Measurements from ENCODE around the gene MAMSTR.

GRCh38 chr19:48668761-48669160, 50.8 kb downstream of the MAMSTR start:
- TF ChIP-seq CTCF (conservative IDR thresholded peaks at IDR 0.05; ENCODE audit: low read length) (no peak), EZH2phosphoT487 (IDR thresholded peaks at IDR 0.05; ENCODE audit: borderline replicate concordance) (no peak)
